Mesendoderm (in vitro differentiated cells): ENCODE data around the gene GAA.

Experiments
- DNase-seq: peaks from one replicate; pipeline ENCODE4 v3.0.0; 2013
- H2AK5ac ChIP-seq: 2 replicates; pipeline ENCODE4 v1.6.1; 2013; ENCODE audit warnings: low read length, inconsistent platforms
- H2BK120ac ChIP-seq: 2 replicates; pipeline ENCODE4 v1.6.1; 2013; ENCODE audit warnings: low read depth, mild to moderate bottlenecking, low read length, moderate library complexity, mixed read lengths
- H2BK15ac ChIP-seq: replicated peaks from 2 replicates; pipeline ENCODE4 v1.6.1; 2013; ENCODE audit warnings: low read depth, mild to moderate bottlenecking, moderate library complexity
- H2BK5ac ChIP-seq: 2 replicates; pipeline ENCODE4 v1.6.1; 2013; ENCODE audit warnings: low read length, inconsistent platforms
- H3K18ac ChIP-seq: 2 replicates; pipeline ENCODE4 v1.6.1; 2013; ENCODE audit warnings: mild to moderate bottlenecking, low read length, mixed read lengths
- H3K23ac ChIP-seq: one replicate; pipeline ENCODE4 v1.6.1; 2013; ENCODE audit warnings: low read length
- H3K27ac ChIP-seq: 2 replicates; pipeline ENCODE4 v1.5.1; 2013; ENCODE audit warnings: low read depth, mild to moderate bottlenecking, inconsistent platforms, low read length, moderate library complexity
- H3K27me3 ChIP-seq: 2 replicates; pipeline ENCODE4 v1.6.1; 2013; ENCODE audit warnings: low read length, control low read depth, mild to moderate bottlenecking, inconsistent platforms; ENCODE audit not compliant: insufficient read depth, poor library complexity
- H3K36me3 ChIP-seq: 2 replicates; pipeline ENCODE4 v1.6.1; 2013; ENCODE audit warnings: low read length, inconsistent platforms; ENCODE audit not compliant: control insufficient read depth, insufficient read depth
- H3K4ac ChIP-seq: one replicate; pipeline ENCODE4 v1.6.1; 2013; ENCODE audit warnings: low read depth, mild to moderate bottlenecking, low read length, moderate library complexity
- H3K4me1 ChIP-seq: 2 replicates; pipeline ENCODE4 v1.6.1; 2013; ENCODE audit warnings: low read depth, low read length, inconsistent platforms; ENCODE audit not compliant: control insufficient read depth
- H3K4me2 ChIP-seq: 2 replicates; pipeline ENCODE4 v1.6.1; 2013; ENCODE audit warnings: low read length
- H3K4me3 ChIP-seq: 2 replicates; pipeline ENCODE4 v1.5.1; 2013; ENCODE audit warnings: mild to moderate bottlenecking, low read length
- H3K56ac ChIP-seq: one replicate; pipeline ENCODE4 v1.6.1; 2013; ENCODE audit warnings: low read length
- H3K79me1 ChIP-seq: 2 replicates; pipeline ENCODE4 v1.6.1; 2013; ENCODE audit warnings: low read length, inconsistent platforms
- H3K79me2 ChIP-seq: 2 replicates; pipeline ENCODE4 v1.6.1; 2013; ENCODE audit warnings: mild to moderate bottlenecking, low read length; ENCODE audit not compliant: control insufficient read depth, insufficient read depth
- H3K9ac ChIP-seq: 2 replicates; pipeline ENCODE4 v1.6.1; 2013; ENCODE audit warnings: low read length, inconsistent platforms
- H4K5ac ChIP-seq: one replicate; pipeline ENCODE4 v1.6.1; 2013; ENCODE audit warnings: low read length
- H4K8ac ChIP-seq: one replicate; pipeline ENCODE4 v1.6.1; 2013; ENCODE audit warnings: low read depth, mild to moderate bottlenecking, control low read depth, low read length, moderate library complexity
- WGBS: extraction: QIAGEN DNeasy Blood & Tissue Kit; methylation state at CpG from one replicate; pipeline ENCODE4 v1.1.7; 2013; ENCODE audit warnings: low lambda C conversion rate, missing lambda C conversion rate; ENCODE audit not compliant: insufficient coverage; ENCODE audit errors: extremely low coverage; 5-methylcytosine and 5-hydroxymethylcytosine counted together

GAA gene

GRCh38 chr17:80115159-80115558 lies 13.8 kb downstream of the GAA start:
- Histone ChIP-seq H2BK15ac (no peak overlapping the region), H2AK5ac (no peak overlapping the region), H3K23ac (no peak overlapping the region), H4K5ac (no peak overlapping the region), H3K18ac (no peak overlapping the region), H3K27ac (no peak overlapping the region), H3K56ac (no peak overlapping the region), H3K4me2 (no peak overlapping the region), H3K79me1 (no peaks in the 10 kb centered on the region), H2BK120ac (no peak overlapping the region), H3K4me3 (no peak overlapping the region), H2BK5ac (no peak overlapping the region), H3K9ac (no peak overlapping the region), H3K4me1 (no peaks in the 10 kb centered on the region), H3K79me2 (no peaks in the 10 kb centered on the region), H3K4ac (no peak overlapping the region), H3K27me3 (no peaks in the 10 kb centered on the region), H4K8ac (no peak overlapping the region), H3K36me3 (no peaks in the 10 kb centered on the region)
- WGBS: no CpG with 5 or more reads among the region's 8 CpGs
- no peak for DNase-seq

GRCh38 chr17:80116276-80116920 lies 15.0 kb downstream of the GAA start:
- no peak overlapping the region for H3K4me2 ChIP-seq
- H4K8ac ChIP-seq: no peak overlapping the region
- no peak overlapping the region for H3K56ac ChIP-seq
- no peak overlapping the region for H3K4ac ChIP-seq
- no peak overlapping the region for H4K5ac ChIP-seq
- no peak overlapping the region for H3K9ac ChIP-seq
- no peak overlapping the region for H3K4me3 ChIP-seq
- no peak overlapping the region for H3K23ac ChIP-seq
- no peaks in the 10 kb centered on the region for H3K79me2 ChIP-seq
- no peak overlapping the region for H2BK5ac ChIP-seq
- H3K79me1 ChIP-seq: no peaks in the 10 kb centered on the region
- no peak for DNase-seq
- H2AK5ac ChIP-seq: no peak overlapping the region
- H2BK120ac ChIP-seq: no peak overlapping the region
- H3K18ac ChIP-seq: no peak overlapping the region
- no CpG with 5 or more reads among the region's 16 CpGs for WGBS
- no peak overlapping the region for H2BK15ac ChIP-seq
- no peaks in the 10 kb centered on the region for H3K36me3 ChIP-seq
- H3K4me1 ChIP-seq: no peaks in the 10 kb centered on the region
- no peaks in the 10 kb centered on the region for H3K27me3 ChIP-seq
- no peak overlapping the region for H3K27ac ChIP-seq

- no peak overlapping the region for H2BK15ac ChIP-seq
- H3K56ac ChIP-seq: no peak overlapping the region
- H3K4me2 ChIP-seq: no peak overlapping the region
- H3K23ac ChIP-seq: no peak overlapping the region
- no CpG with 5 or more reads among the region's 13 CpGs for WGBS
- H3K9ac ChIP-seq: no peak overlapping the region
- no peaks in the 10 kb centered on the region for H3K79me1 ChIP-seq
- H3K36me3 ChIP-seq: no peaks in the 10 kb centered on the region
- no peak overlapping the region for H4K5ac ChIP-seq
- H2BK5ac ChIP-seq: no peak overlapping the region
- no peaks in the 10 kb centered on the region for H3K27me3 ChIP-seq
- no peaks in the 10 kb centered on the region for H3K79me2 ChIP-seq
- H2AK5ac ChIP-seq: no peak overlapping the region
- DNase-seq: no peak
- no peak overlapping the region for H3K4me3 ChIP-seq
- H4K8ac ChIP-seq: no peak overlapping the region
- no peak overlapping the region for H2BK120ac ChIP-seq
- no peak overlapping the region for H3K4ac ChIP-seq
- no peak overlapping the region for H3K18ac ChIP-seq
- H3K4me1 ChIP-seq: no peaks in the 10 kb centered on the region
- H3K27ac ChIP-seq: no peak overlapping the region
Measured at GRCh38 chr17:80116921-80117380, 15.6 kb downstream of the GAA start.

- H3K23ac ChIP-seq: no peak overlapping the region
- no peaks in the 10 kb centered on the region for H3K79me2 ChIP-seq
- whole genome bisulfite sequencing: no CpG with 5 or more reads among the region's 31 CpGs
- no peaks in the 10 kb centered on the region for H3K36me3 ChIP-seq
- no peak overlapping the region for H2AK5ac ChIP-seq
- H3K9ac ChIP-seq: no peak overlapping the region
- H2BK5ac ChIP-seq: no peak overlapping the region
- H3K4me3 ChIP-seq: no peak overlapping the region
- no peak overlapping the region for H2BK120ac ChIP-seq
- no peak overlapping the region for H4K8ac ChIP-seq
- no peak overlapping the region for H3K4me2 ChIP-seq
- H3K27me3 ChIP-seq: no peaks in the 10 kb centered on the region
- no peak overlapping the region for H2BK15ac ChIP-seq
- H3K27ac ChIP-seq: no peak overlapping the region
- H3K4ac ChIP-seq: no peak overlapping the region
- H3K79me1 ChIP-seq: no peaks in the 10 kb centered on the region
- DNase-seq: no peak
- no peaks in the 10 kb centered on the region for H3K4me1 ChIP-seq
- H3K56ac ChIP-seq: no peak overlapping the region
- no peak overlapping the region for H3K18ac ChIP-seq
- no peak overlapping the region for H4K5ac ChIP-seq
Measured at GRCh38 chr17:80117491-80118401, 16.4 kb downstream of the GAA start.

GRCh38 chr17:80118601-80119270 lies 17.4 kb downstream of the GAA start:
- no peak overlapping the region for H2BK15ac ChIP-seq
- H3K4me3 ChIP-seq: no peak overlapping the region

More at GRCh38 chr17:80118601-80119270, 17.4 kb downstream of the GAA start:
- H3K27ac ChIP-seq: no peak overlapping the region
- no peak overlapping the region for H2AK5ac ChIP-seq
- H3K4me2 ChIP-seq: no peak overlapping the region
- no peak overlapping the region for H4K5ac ChIP-seq
- H3K18ac ChIP-seq: no peak overlapping the region
- no peak overlapping the region for H2BK120ac ChIP-seq
- no peaks in the 10 kb centered on the region for H3K36me3 ChIP-seq
- no peaks in the 10 kb centered on the region for H3K79me1 ChIP-seq
- DNase-seq: no peak
- no peak overlapping the region for H3K23ac ChIP-seq
- H3K27me3 ChIP-seq: no peaks in the 10 kb centered on the region
- H3K79me2 ChIP-seq: no peaks in the 10 kb centered on the region
- no peak overlapping the region for H3K4ac ChIP-seq
- no peaks in the 10 kb centered on the region for H3K4me1 ChIP-seq
- no peak overlapping the region for H3K56ac ChIP-seq
- no peak overlapping the region for H2BK5ac ChIP-seq
- H4K8ac ChIP-seq: no peak overlapping the region
- no peak overlapping the region for H3K9ac ChIP-seq
- no CpG with 5 or more reads among the region's 35 CpGs for WGBS
